Osteoblast (primary cell): ENCODE results near the gene PCDH9. TPM values are rescaled to one million over a fixed set of nuclear protein-coding genes. Genes with fewer than 3 reads are reported as not detected.

ENCODE experiments used
- DNase-seq: peaks from one replicate; pipeline ENCODE4 v3.0.0; 2011; ENCODE audit warnings: low spot score, mixed read lengths; ENCODE audit not compliant: insufficient read length; ENCODE audit errors: missing footprints
- H2AFZ ChIP-seq: 2 replicates; pipeline ENCODE4 v1.6.0; 2011; ENCODE audit warnings: mild to moderate bottlenecking, low read length
- H3K27ac ChIP-seq: 2 replicates; pipeline ENCODE4 v1.5.1; 2011; ENCODE audit warnings: mild to moderate bottlenecking, low read depth, low read length, moderate library complexity
- H3K27me3 ChIP-seq: 2 replicates; pipeline ENCODE4 v1.6.0; 2012; ENCODE audit warnings: mild to moderate bottlenecking, control low read depth, inconsistent platforms, low read length, moderate library complexity; ENCODE audit not compliant: insufficient read depth
- H3K36me3 ChIP-seq: 2 replicates; pipeline ENCODE4 v1.5.1; 2011; ENCODE audit warnings: mild to moderate bottlenecking, low read length, control low read depth, moderate library complexity; ENCODE audit not compliant: insufficient read depth
- H3K4me1 ChIP-seq: 2 replicates; pipeline ENCODE4 v1.5.1; 2011; ENCODE audit warnings: mild to moderate bottlenecking, low read length, control low read depth, moderate library complexity; ENCODE audit not compliant: insufficient read depth
- H3K4me2 ChIP-seq: 2 replicates; pipeline ENCODE4 v1.6.0; 2011; ENCODE audit warnings: mild to moderate bottlenecking, low read length; ENCODE audit not compliant: insufficient read depth
- H3K4me3 ChIP-seq: fragments of 200-600 bp; sonication (generic); 3 replicates; pipeline ENCODE4 v1.5.1; 2012; ENCODE audit warnings: mild to moderate bottlenecking, low read length, inconsistent platforms; ENCODE audit not compliant: insufficient read depth
- H3K79me2 ChIP-seq: 2 replicates; pipeline ENCODE4 v1.6.0; 2012; ENCODE audit warnings: mild to moderate bottlenecking, low read length, control low read depth, inconsistent platforms; ENCODE audit not compliant: insufficient read depth
- H3K9me3 ChIP-seq: 2 replicates; pipeline ENCODE4 v1.5.1; 2011; ENCODE audit warnings: low read depth, low read length, control low read depth
- H4K20me1 ChIP-seq: 2 replicates; pipeline ENCODE4 v1.6.0; 2012; ENCODE audit warnings: mild to moderate bottlenecking, low read length, control low read depth; ENCODE audit not compliant: insufficient read depth
- CTCF ChIP-seq: IDR thresholded peaks from 2 replicates; pipeline ENCODE4 v1.5.1; 2011; ENCODE audit warnings: mild to moderate bottlenecking, low read depth, low read length, moderate library complexity; ENCODE audit errors: extremely low read depth
- total RNA-seq: library from RNA; depleted of rRNA; stranded (reverse); fragments of >200 nt; gene quantifications from 2 replicates; pipeline ENCODE4 v1.2.3, GENCODE V29; 2012

The PCDH9 gene
- total RNA-seq, 1 donor: 1.1 TPM

- DNase-seq: peak; percentile 47
- Histone ChIP-seq H3K4me2 (peak overlapping the region; percentile 98), H3K36me3 (no peaks in the 10 kb centered on the region), H3K4me3 (peak overlapping the region; percentile 89), H2AFZ (peak overlapping the region; percentile 96), H3K27me3 (no peaks in the 10 kb centered on the region), H4K20me1 (no peaks in the 10 kb centered on the region), H3K79me2 (no peaks in the 10 kb centered on the region), H3K4me1 (peaks cover 14% of the 10 kb centered on the region), H3K9me3 (no peaks in the 10 kb centered on the region), H3K27ac (peak overlapping the region; percentile 82)
- no peak for TF ChIP-seq CTCF
Observed at GRCh38 chr13:67231289-67232000, 1.3 kb upstream of the PCDH9 start.

- no peak for TF ChIP-seq CTCF
- H4K20me1 ChIP-seq: no peaks in the 10 kb centered on the region
- H3K9me3 ChIP-seq: no peaks in the 10 kb centered on the region
- peak overlapping the region; percentile 98 for H3K4me2 ChIP-seq
- H3K4me3 ChIP-seq: peak overlapping the region; percentile 89
- peak overlapping the region; percentile 96 for H2AFZ ChIP-seq
- no peaks in the 10 kb centered on the region for H3K27me3 ChIP-seq
- peak overlapping the region; percentile 82 for H3K27ac ChIP-seq
- H3K36me3 ChIP-seq: no peaks in the 10 kb centered on the region
- H3K79me2 ChIP-seq: no peaks in the 10 kb centered on the region
- peaks cover 14% of the 10 kb centered on the region for H3K4me1 ChIP-seq
- DNase-seq: peak; percentile 98
Observed at GRCh38 chr13:67230404-67231288, 510 bp upstream of the PCDH9 start.

- H2AFZ ChIP-seq: peak overlapping the region; percentile 93
- H3K27ac ChIP-seq: no peak overlapping the region
- H4K20me1 ChIP-seq: no peaks in the 10 kb centered on the region
- no peaks in the 10 kb centered on the region for H3K79me2 ChIP-seq
- TF ChIP-seq CTCF: no peak
- no peaks in the 10 kb centered on the region for H3K36me3 ChIP-seq
- H3K4me2 ChIP-seq: peak overlapping the region; percentile 98
- H3K27me3 ChIP-seq: no peaks in the 10 kb centered on the region
- H3K4me1 ChIP-seq: peaks cover 17% of the 10 kb centered on the region
- peak overlapping the region; percentile 89 for H3K4me3 ChIP-seq
- no peak for DNase-seq
- no peaks in the 10 kb centered on the region for H3K9me3 ChIP-seq
Observed at GRCh38 chr13:67228916-67229315, 1.2 kb downstream of the PCDH9 start.

GRCh38 chr13:67228031-67228430 lies 2.1 kb downstream of the PCDH9 start:
- H3K4me2 ChIP-seq: peak overlapping the region; percentile 98
- no peaks in the 10 kb centered on the region for H3K27me3 ChIP-seq
- peaks cover 23% of the 10 kb centered on the region for H3K4me1 ChIP-seq
- no peaks in the 10 kb centered on the region for H3K9me3 ChIP-seq
- no peaks in the 10 kb centered on the region for H3K79me2 ChIP-seq
- H2AFZ ChIP-seq: no peak overlapping the region
- H3K27ac ChIP-seq: no peak overlapping the region
- H3K36me3 ChIP-seq: no peaks in the 10 kb centered on the region
- H3K4me3 ChIP-seq: no peak overlapping the region
- DNase-seq: no peak
- TF ChIP-seq CTCF: no peak
- H4K20me1 ChIP-seq: no peaks in the 10 kb centered on the region
